Thyroid gland (tissue), 4 donors: ENCODE measurements around the gene KRTAP5-1.
"Not testable (repeated sequence)": the region's sequence is repeated elsewhere in the genome, so short reads cannot be mapped to it uniquely, and the experiment has no call there.

Experiments
- CTCF ChIP-seq, 6 experiments: fragments of 200-600 bp in 3 of 6; fragments of 450-650 bp in 3 of 6; sonication (generic) in 3 of 6; IDR thresholded peaks; one replicate each; pipeline ENCODE4 v1.5.1; 2016 to 2019; ENCODE audit warnings: antibody characterized with exemption in 6 of 6, mild to moderate bottlenecking in 2 of 6, inconsistent platforms in 1 of 6, moderate library complexity in 1 of 6
- POLR2A ChIP-seq, 2 donors: fragments of 450-650 bp; IDR thresholded peaks; one replicate each; pipeline ENCODE4 v1.6.1; 2017; ENCODE audit warnings: antibody characterized with exemption in 2 of 2, mild to moderate bottlenecking in 2 of 2, moderate library complexity in 1 of 2

GRCh38 chr11:1589191-1589963 is 4.3 kb upstream of the KRTAP5-1 start:
- not testable (repeated sequence) for TF ChIP-seq CTCF, POLR2A (IDR thresholded peaks at IDR 0.05)
